CD14-positive monocyte (primary cell): ENCODE measurements around the gene PTGR2. TPM values are rescaled to one million over a fixed set of nuclear protein-coding genes. Genes with fewer than 3 reads are reported as not detected.

ENCODE experiments used
- DNase-seq, 3 donors: peaks; one replicate each; pipeline ENCODE4 v3.0.0-alpha.2; 2011 to 2022
- H2AFZ ChIP-seq: 2 replicates; pipeline ENCODE4 v1.6.0; 2012; ENCODE audit warnings: mild to moderate bottlenecking, low read depth, low read length, inconsistent platforms; ENCODE audit not compliant: insufficient read depth, poor library complexity, severe bottlenecking
- H3K27ac ChIP-seq, 2 donors: 1 replicate in 1 of 2; 2 replicates in 1 of 2; pipeline ENCODE4 v1.5.1; 2012 to 2013; ENCODE audit warnings: low read length in 2 of 2, control low read depth in 1 of 2, inconsistent platforms in 1 of 2, low read depth in 1 of 2, mild to moderate bottlenecking in 1 of 2
- H3K27me3 ChIP-seq, 2 donors: one replicate each; pipeline versions ENCODE4 v1.6.0 to v1.6.1; 2011 to 2013; ENCODE audit warnings: low read length in 2 of 2; ENCODE audit not compliant: control insufficient read depth in 2 of 2, insufficient read depth in 2 of 2
- H3K36me3 ChIP-seq, 2 donors: replicated peaks in 1 of 2; 1 replicate in 1 of 2; 2 replicates in 1 of 2; pipeline versions ENCODE4 v1.5.1 to v1.6.1; 2012 to 2013; ENCODE audit warnings: low read length in 2 of 2, control low read depth in 1 of 2, inconsistent platforms in 1 of 2, mild to moderate bottlenecking in 1 of 2; ENCODE audit not compliant: insufficient read depth in 2 of 2, control insufficient read depth in 1 of 2
- H3K4me1 ChIP-seq, 2 donors: 1 replicate in 1 of 2; 2 replicates in 1 of 2; pipeline versions ENCODE4 v1.5.1 to v1.6.1; 2012 to 2013; ENCODE audit warnings: low read length in 2 of 2, control low read depth in 1 of 2, inconsistent platforms in 1 of 2, mild to moderate bottlenecking in 1 of 2, moderate library complexity in 1 of 2; ENCODE audit not compliant: insufficient read depth in 2 of 2, control insufficient read depth in 1 of 2
- H3K4me2 ChIP-seq: replicated peaks from 2 replicates; pipeline ENCODE3; 2012; ENCODE audit warnings: low read length, moderate library complexity, mild to moderate bottlenecking; ENCODE audit not compliant: poor library complexity, severe bottlenecking; ENCODE audit errors: extremely low read depth
- H3K4me3 ChIP-seq, 3 experiments: fragments of 200-600 bp in 1 of 3; sonication (generic) in 1 of 3; replicated peaks in 1 of 3; 1 replicate in 2 of 3; 2 replicates in 1 of 3; pipeline ENCODE4 v1.5.1; 2011 to 2013; ENCODE audit warnings: low read length in 3 of 3, mild to moderate bottlenecking in 3 of 3, control low read depth in 2 of 3, low read depth in 2 of 3, inconsistent platforms in 1 of 3, moderate library complexity in 1 of 3
- H3K79me2 ChIP-seq: 2 replicates; pipeline ENCODE4 v1.6.0; 2012; ENCODE audit warnings: mild to moderate bottlenecking, control low read depth, inconsistent platforms, low read length, moderate library complexity; ENCODE audit not compliant: insufficient read depth
- H3K9ac ChIP-seq: 2 replicates; pipeline ENCODE4 v1.6.0; 2017; ENCODE audit warnings: low read length, mild to moderate bottlenecking; ENCODE audit not compliant: insufficient read depth, poor library complexity, severe bottlenecking
- H3K9me3 ChIP-seq, 2 donors: replicated peaks in 1 of 2; 1 replicate in 1 of 2; 2 replicates in 1 of 2; pipeline versions ENCODE4 v1.5.1 to v1.6.1; 2012 to 2013; ENCODE audit warnings: low read length in 2 of 2, control low read depth in 1 of 2; ENCODE audit not compliant: control insufficient read depth in 1 of 2, insufficient read depth in 1 of 2
- H4K20me1 ChIP-seq: 2 replicates; pipeline ENCODE4 v1.6.0; 2012; ENCODE audit warnings: mild to moderate bottlenecking, low read length, control low read depth, moderate library complexity; ENCODE audit not compliant: insufficient read depth
- H3K27ac Mint-ChIP-seq, 7 donors: one replicate each; pipeline ENCODE4 v1.8.0; 2020; ENCODE audit warnings: mild to moderate bottlenecking in 7 of 7, mixed read lengths in 7 of 7, moderate library complexity in 6 of 7, inconsistent platforms in 2 of 7
- H3K27me3 Mint-ChIP-seq, 3 donors: one replicate each; pipeline ENCODE4 v1.8.0; 2021 to 2022; ENCODE audit warnings: low read depth in 3 of 3, mild to moderate bottlenecking in 3 of 3, mixed read lengths in 3 of 3, moderate library complexity in 3 of 3, inconsistent platforms in 1 of 3
- H3K36me3 Mint-ChIP-seq, 2 donors: one replicate each; pipeline ENCODE4 v1.8.0; 2020; ENCODE audit warnings: mixed read lengths in 2 of 2, inconsistent platforms in 1 of 2, mild to moderate bottlenecking in 1 of 2
- H3K4me1 Mint-ChIP-seq: one replicate; pipeline ENCODE4 v1.8.0; 2020; ENCODE audit warnings: mild to moderate bottlenecking, mixed read lengths
- H3K4me3 Mint-ChIP-seq, 2 donors: one replicate each; pipeline ENCODE4 v1.8.0; 2020; ENCODE audit warnings: mild to moderate bottlenecking in 2 of 2, mixed read lengths in 2 of 2, moderate library complexity in 1 of 2
- H3K9me3 Mint-ChIP-seq, 7 donors: one replicate each; pipeline ENCODE4 v1.8.0; 2020 to 2022; ENCODE audit warnings: mixed read lengths in 7 of 7, mild to moderate bottlenecking in 6 of 7, moderate library complexity in 6 of 7, inconsistent platforms in 2 of 7
- WGBS: methylation state at CpG from one replicate; pipeline ENCODE4 v1.1.5; 2013; ENCODE audit warnings: missing lambda C conversion rate; ENCODE audit not compliant: insufficient coverage; 5-methylcytosine and 5-hydroxymethylcytosine counted together
- intact Hi-C, 2 donors: fragments of 100-400 bp; cut with micrococcal nuclease; formaldehyde crosslinking; loops; one replicate each; pipeline versions ENCODE4 v1.15.0 to v1.15.1; 2023
- polyA plus RNA-seq, 3 donors: library from polyadenylated mRNA; depleted of rRNA in 1 of 3; unstranded in 2 of 3; stranded (reverse) in 1 of 3; fragments of 300-500 nt in 2 of 3; fragments of >200 nt in 1 of 3; fragmentation: Illumina TruSeq in 2 of 3; gene quantifications; 1 replicate in 2 of 3; 2 replicates in 1 of 3; pipeline ENCODE4 v1.2.3, GENCODE V29; 2012 to 2021
- TF ChIP-seq, protein P1 (sequence below): fragments of 200-600 bp; IDR thresholded peaks from one replicate; pipeline ENCODE4 v1.8.0; 2022; ENCODE audit warnings: antibody characterized with exemption, mild to moderate bottlenecking

PTGR2 gene
- polyA plus RNA-seq, 3 donors = 1.1 to 3.8 (median 1.1) TPM

DNA sequence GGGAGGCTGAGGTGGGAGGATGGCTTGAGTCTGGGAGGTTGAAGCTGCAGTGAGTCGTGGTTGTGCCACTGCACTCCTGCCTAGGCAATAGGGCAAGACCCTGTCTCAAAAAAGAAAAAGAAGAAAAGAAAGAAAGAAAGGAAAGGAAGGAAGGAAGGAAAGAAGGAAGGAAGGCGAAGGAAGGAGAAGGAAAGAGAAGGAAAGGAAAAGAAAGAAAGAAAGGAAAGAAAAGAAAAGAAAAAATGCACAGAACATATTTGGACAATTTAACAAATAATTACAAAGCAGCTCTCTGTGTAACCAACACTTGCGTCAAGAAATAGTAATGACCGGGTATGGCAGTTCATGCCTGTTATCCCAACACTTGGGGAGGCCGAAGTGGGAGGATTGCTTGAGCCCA is 35.8 kb upstream of the PTGR2 start:
- no peak overlapping the region for H3K4me3 ChIP-seq
- peaks cover 0 to 3% (median 3%) of the 10 kb centered on the region in 3 donors for H3K27me3 Mint-ChIP-seq
- WGBS = 88% methylated on average over 4 of the region's 5 CpGs
- H3K27me3 ChIP-seq = no peaks in the 10 kb centered on the region
- no peak overlapping the region for H3K27ac Mint-ChIP-seq
- intact Hi-C loops = no loop called here
- no peaks in the 10 kb centered on the region for H3K36me3 ChIP-seq
- H3K4me3 Mint-ChIP-seq = no peak overlapping the region
- no peak overlapping the region for H3K9ac ChIP-seq
- no peaks in the 10 kb centered on the region for H3K9me3 ChIP-seq
- peaks cover 12% of the 10 kb centered on the region for H3K4me1 Mint-ChIP-seq
- no peaks in the 10 kb centered on the region for H3K9me3 Mint-ChIP-seq
- no peaks in the 10 kb centered on the region for H3K79me2 ChIP-seq
- no peaks in the 10 kb centered on the region for H4K20me1 ChIP-seq
- no peaks in the 10 kb centered on the region for H3K36me3 Mint-ChIP-seq
- no peak overlapping the region for H2AFZ ChIP-seq
- TF ChIP-seq, protein P1, sequence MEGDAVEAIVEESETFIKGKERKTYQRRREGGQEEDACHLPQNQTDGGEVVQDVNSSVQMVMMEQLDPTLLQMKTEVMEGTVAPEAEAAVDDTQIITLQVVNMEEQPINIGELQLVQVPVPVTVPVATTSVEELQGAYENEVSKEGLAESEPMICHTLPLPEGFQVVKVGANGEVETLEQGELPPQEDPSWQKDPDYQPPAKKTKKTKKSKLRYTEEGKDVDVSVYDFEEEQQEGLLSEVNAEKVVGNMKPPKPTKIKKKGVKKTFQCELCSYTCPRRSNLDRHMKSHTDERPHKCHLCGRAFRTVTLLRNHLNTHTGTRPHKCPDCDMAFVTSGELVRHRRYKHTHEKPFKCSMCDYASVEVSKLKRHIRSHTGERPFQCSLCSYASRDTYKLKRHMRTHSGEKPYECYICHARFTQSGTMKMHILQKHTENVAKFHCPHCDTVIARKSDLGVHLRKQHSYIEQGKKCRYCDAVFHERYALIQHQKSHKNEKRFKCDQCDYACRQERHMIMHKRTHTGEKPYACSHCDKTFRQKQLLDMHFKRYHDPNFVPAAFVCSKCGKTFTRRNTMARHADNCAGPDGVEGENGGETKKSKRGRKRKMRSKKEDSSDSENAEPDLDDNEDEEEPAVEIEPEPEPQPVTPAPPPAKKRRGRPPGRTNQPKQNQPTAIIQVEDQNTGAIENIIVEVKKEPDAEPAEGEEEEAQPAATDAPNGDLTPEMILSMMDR = no peak
- no peak for DNase-seq
- no peak overlapping the region for H3K27ac ChIP-seq
- no peak overlapping the region for H3K4me2 ChIP-seq
- H3K4me1 ChIP-seq = peaks cover 5 to 6% of the 10 kb centered on the region in 2 donors

DNA sequence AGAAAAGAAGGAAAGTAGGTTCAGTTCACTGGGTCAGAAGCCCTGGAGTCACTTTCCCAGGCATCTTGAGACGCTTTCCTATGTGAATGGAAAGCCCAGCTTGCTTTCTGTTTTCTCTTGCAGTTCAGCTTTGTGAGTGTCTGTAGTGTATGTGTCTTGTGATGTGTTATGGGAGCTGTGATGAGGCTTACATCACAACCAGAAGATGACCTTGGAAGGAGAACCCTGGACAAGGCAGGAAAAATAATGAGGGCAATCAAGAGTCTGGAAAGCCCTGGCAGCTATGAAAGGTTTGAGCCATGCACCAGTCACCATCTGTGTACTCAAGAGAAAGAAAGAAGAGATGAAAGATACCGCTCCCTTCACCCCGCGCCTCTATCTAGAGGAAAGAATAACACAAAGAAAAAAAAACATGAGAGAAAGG is 35.2 kb upstream of the PTGR2 start:
- DNase-seq = peak in 1 of 3 donors; percentile 33
- H3K9me3 ChIP-seq = no peaks in the 10 kb centered on the region
- Mint-ChIP-seq H3K4me1 (peaks cover 6% of the 10 kb centered on the region), H3K36me3 (no peaks in the 10 kb centered on the region), H3K9me3 (no peaks in the 10 kb centered on the region), H3K27ac (peak overlapping the region in 1 of 7 donors; percentile 36), H3K27me3 (peaks cover 0 to 3% (median 3%) of the 10 kb centered on the region in 3 donors), H3K4me3 (no peak overlapping the region)
- no peaks in the 10 kb centered on the region for H4K20me1 ChIP-seq
- no peak overlapping the region for H3K4me2 ChIP-seq
- H3K27ac ChIP-seq = no peak overlapping the region
- intact Hi-C loops = no loop called here
- H2AFZ ChIP-seq = no peak overlapping the region
- 80% methylated on average over 1 of the region's 4 CpGs for WGBS
- H3K9ac ChIP-seq = no peak overlapping the region
- no peaks in the 10 kb centered on the region for H3K27me3 ChIP-seq
- H3K79me2 ChIP-seq = no peaks in the 10 kb centered on the region
- no peak overlapping the region for H3K4me3 ChIP-seq
- TF ChIP-seq, protein P1 = no peak
- no peaks in the 10 kb centered on the region for H3K36me3 ChIP-seq
- peaks cover 0 to under 1% of the 10 kb centered on the region in 2 donors for H3K4me1 ChIP-seq
